ENCODE results near the gene SPATA46. TPM values are rescaled to one million over a fixed set of nuclear protein-coding genes. Genes with fewer than 3 reads are reported as not detected.

The SPATA46 gene
- total and polyA plus RNA-seq, 8 donors, result not detected

DNA sequence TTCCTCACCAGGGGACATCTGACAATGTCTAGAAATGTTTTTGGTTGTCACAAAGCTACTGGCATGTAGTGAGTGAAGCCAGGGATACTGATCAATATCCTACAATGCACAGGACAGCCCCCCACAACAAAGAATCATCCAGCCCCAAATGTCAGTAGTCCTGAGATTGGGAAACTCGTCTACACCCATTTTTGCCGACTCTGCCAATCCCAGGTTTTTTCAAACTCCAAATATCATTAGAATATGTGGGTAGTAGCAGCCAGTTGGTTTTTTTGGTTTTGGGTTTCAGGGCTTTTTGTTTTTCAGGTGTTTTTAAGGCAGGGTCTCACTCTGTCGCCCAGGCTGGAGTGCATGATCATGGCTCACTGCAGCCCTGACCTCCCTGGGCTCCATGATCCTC lies 5.9 kb downstream of the SPATA46 start:
- intact Hi-C loops (cut with DNase I), result no loop called here
- no peaks in the 10 kb centered on the region for H3K9me3 ChIP-seq
- H3K27ac ChIP-seq, result no peak overlapping the region
- no peaks in the 10 kb centered on the region for H3K36me3 ChIP-seq
- TF ChIP-seq, protein P1, sequence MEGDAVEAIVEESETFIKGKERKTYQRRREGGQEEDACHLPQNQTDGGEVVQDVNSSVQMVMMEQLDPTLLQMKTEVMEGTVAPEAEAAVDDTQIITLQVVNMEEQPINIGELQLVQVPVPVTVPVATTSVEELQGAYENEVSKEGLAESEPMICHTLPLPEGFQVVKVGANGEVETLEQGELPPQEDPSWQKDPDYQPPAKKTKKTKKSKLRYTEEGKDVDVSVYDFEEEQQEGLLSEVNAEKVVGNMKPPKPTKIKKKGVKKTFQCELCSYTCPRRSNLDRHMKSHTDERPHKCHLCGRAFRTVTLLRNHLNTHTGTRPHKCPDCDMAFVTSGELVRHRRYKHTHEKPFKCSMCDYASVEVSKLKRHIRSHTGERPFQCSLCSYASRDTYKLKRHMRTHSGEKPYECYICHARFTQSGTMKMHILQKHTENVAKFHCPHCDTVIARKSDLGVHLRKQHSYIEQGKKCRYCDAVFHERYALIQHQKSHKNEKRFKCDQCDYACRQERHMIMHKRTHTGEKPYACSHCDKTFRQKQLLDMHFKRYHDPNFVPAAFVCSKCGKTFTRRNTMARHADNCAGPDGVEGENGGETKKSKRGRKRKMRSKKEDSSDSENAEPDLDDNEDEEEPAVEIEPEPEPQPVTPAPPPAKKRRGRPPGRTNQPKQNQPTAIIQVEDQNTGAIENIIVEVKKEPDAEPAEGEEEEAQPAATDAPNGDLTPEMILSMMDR (IDR thresholded peaks at IDR 0.05), result no peak
- no peak for DNase-seq
- WGBS, 2 donors, result 90 to 96% methylated on average over 3 of the region's 3 CpGs
- ATAC-seq, result no peak
- no peaks in the 10 kb centered on the region for H3K27me3 ChIP-seq
- FAIRE-seq, result no peak
- H3K4me3 ChIP-seq, result no peak overlapping the region
- H3K4me1 ChIP-seq, result no peaks in the 10 kb centered on the region

DNA sequence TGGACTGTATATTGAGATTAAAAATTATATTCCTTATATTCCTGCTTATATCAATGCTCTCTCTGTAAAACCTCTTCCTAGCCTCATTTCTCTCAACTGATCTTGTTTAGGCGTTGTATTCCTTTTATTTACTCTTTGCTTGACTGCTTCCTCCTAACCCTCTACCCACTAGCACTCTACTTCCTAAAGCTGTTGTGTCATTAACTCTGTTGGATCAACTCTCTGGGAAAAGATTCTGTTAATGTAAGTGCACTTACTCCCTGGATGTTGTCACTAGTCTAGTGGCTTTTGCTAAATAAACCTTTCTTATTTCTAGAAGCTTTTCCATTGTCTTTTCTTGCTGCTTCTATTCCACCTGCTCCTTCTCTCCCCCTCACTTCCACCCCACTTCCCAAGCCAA lies 6.5 kb downstream of the SPATA46 start:
- no peak for FAIRE-seq
- H3K36me3 ChIP-seq, result no peaks in the 10 kb centered on the region
- intact Hi-C loops (cut with DNase I), result no loop called here
- ATAC-seq, result no peak
- no peak overlapping the region for H3K27ac ChIP-seq
- H3K4me1 ChIP-seq, result no peaks in the 10 kb centered on the region
- WGBS, 2 donors, result 89 to 91% methylated on average over 1 of the region's 1 CpG
- no peak for DNase-seq
- no peak overlapping the region for H3K4me3 ChIP-seq
- no peaks in the 10 kb centered on the region for H3K9me3 ChIP-seq
- TF ChIP-seq, protein P1 (IDR thresholded peaks at IDR 0.05), result no peak
- no peaks in the 10 kb centered on the region for H3K27me3 ChIP-seq

DNA sequence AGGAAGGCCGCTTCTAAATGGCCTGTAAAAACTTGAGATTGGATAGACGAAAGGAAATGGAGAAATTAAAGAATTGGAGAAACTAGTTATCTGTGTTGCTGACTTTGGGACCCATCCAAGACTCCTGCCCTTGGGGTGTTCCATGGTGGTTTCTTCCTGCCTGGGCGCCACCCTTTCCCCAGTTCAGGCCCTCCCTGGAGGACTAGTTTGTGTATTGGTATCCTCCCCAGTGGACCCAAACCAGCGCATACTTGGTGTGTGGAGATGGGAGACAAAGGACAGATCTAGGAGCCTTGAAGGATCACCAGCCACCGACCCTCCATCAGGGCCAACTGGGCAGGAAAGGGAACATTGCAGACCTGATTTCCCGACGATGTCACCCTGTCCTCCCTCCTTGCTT lies 7.1 kb downstream of the SPATA46 start:
- WGBS, 2 donors, result 92 to 93% methylated on average over 7 of the region's 7 CpGs
- TF ChIP-seq, protein P1 (IDR thresholded peaks at IDR 0.05), result no peak
- no peak overlapping the region for H3K4me3 ChIP-seq
- H3K4me1 ChIP-seq, result no peaks in the 10 kb centered on the region
- FAIRE-seq (no peak), DNase-seq (no peak), ATAC-seq (no peak)
- intact Hi-C loops (cut with DNase I), result no loop called here
- no peaks in the 10 kb centered on the region for H3K9me3 ChIP-seq
- H3K27ac ChIP-seq, result no peak overlapping the region
- no peaks in the 10 kb centered on the region for H3K27me3 ChIP-seq
- no peaks in the 10 kb centered on the region for H3K36me3 ChIP-seq

DNA sequence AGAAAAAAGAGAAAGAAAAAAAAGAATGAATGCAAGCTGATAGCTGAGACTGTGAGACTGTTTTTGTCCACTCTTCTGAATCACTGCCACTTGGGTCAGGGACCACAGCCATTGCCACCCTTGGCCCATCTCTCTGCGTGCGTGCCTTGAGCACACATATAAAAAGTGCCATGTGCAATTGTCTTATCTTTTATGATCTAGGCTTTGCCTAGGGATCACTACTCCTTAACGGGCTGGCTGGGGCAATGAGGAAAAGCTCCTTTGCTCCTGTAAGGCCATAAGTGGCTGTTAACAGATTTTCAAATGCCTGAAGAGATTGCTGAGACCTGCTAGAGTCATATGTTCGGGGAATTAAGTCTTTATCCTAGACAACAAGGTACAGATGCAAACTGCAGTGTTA lies 8.2 kb downstream of the SPATA46 start:
- no peaks in the 10 kb centered on the region for H3K27me3 ChIP-seq
- DNase-seq (no peak), FAIRE-seq (no peak), ATAC-seq (no peak)
- no peaks in the 10 kb centered on the region for H3K36me3 ChIP-seq
- no peak overlapping the region for H3K4me3 ChIP-seq
- TF ChIP-seq, protein P1 (IDR thresholded peaks at IDR 0.05), result no peak
- 72 to 84% methylated on average over 4 of the region's 4 CpGs for WGBS, 2 donors
- intact Hi-C loops (cut with DNase I), result no loop called here
- no peaks in the 10 kb centered on the region for H3K9me3 ChIP-seq
- no peaks in the 10 kb centered on the region for H3K4me1 ChIP-seq
- no peak overlapping the region for H3K27ac ChIP-seq

DNA sequence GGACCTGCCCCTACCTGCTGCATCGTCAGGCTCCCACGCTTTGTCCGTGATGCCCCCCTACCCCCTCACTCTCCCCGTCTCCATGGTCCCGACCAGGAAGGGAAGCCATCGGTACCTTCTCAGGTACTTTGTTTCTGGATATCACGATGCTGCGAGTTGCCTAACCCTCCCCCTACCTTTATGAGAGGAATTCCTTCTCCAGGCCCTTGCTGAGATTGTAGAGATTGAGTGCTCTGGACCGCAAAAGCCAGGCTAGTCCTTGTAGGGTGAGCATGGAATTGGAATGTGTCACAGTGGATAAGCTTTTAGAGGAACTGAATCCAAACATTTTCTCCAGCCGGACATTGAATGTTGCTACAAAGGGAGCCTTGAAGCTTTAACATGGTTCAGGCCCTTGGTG lies 8.9 kb downstream of the SPATA46 start:
- TF ChIP-seq, protein P1 (IDR thresholded peaks at IDR 0.05), result no peak
- no peak overlapping the region for H3K4me3 ChIP-seq
- no peak for ATAC-seq
- no peak for FAIRE-seq
- intact Hi-C loops (cut with DNase I), result no loop called here
- H3K4me1 ChIP-seq, result no peaks in the 10 kb centered on the region
- H3K36me3 ChIP-seq, result no peaks in the 10 kb centered on the region
- no peaks in the 10 kb centered on the region for H3K9me3 ChIP-seq
- no peak overlapping the region for H3K27ac ChIP-seq
- DNase-seq, result no peak
- no peaks in the 10 kb centered on the region for H3K27me3 ChIP-seq
- WGBS, 2 donors, result 93 to 94% methylated on average over 10 of the region's 10 CpGs

All from pancreas (tissue), 10 donors.